Osteoblast (primary cell): ENCODE results near the gene USP51. TPM values are rescaled to one million over a fixed set of nuclear protein-coding genes. Genes with fewer than 3 reads are reported as not detected.
"Not testable (repeated sequence)": the region's sequence is repeated elsewhere in the genome, so short reads cannot be mapped to it uniquely, and the experiment has no call there.

Experiments
- DNase-seq: peaks from one replicate; pipeline ENCODE4 v3.0.0; 2011; ENCODE audit warnings: low spot score, mixed read lengths; ENCODE audit not compliant: insufficient read length; ENCODE audit errors: missing footprints
- H2AFZ ChIP-seq: 2 replicates; pipeline ENCODE4 v1.6.0; 2011; ENCODE audit warnings: mild to moderate bottlenecking, low read length
- H3K27ac ChIP-seq: 2 replicates; pipeline ENCODE4 v1.5.1; 2011; ENCODE audit warnings: mild to moderate bottlenecking, low read depth, low read length, moderate library complexity
- H3K27me3 ChIP-seq: 2 replicates; pipeline ENCODE4 v1.6.0; 2012; ENCODE audit warnings: mild to moderate bottlenecking, control low read depth, inconsistent platforms, low read length, moderate library complexity; ENCODE audit not compliant: insufficient read depth
- H3K36me3 ChIP-seq: 2 replicates; pipeline ENCODE4 v1.5.1; 2011; ENCODE audit warnings: mild to moderate bottlenecking, low read length, control low read depth, moderate library complexity; ENCODE audit not compliant: insufficient read depth
- H3K4me1 ChIP-seq: 2 replicates; pipeline ENCODE4 v1.5.1; 2011; ENCODE audit warnings: mild to moderate bottlenecking, low read length, control low read depth, moderate library complexity; ENCODE audit not compliant: insufficient read depth
- H3K4me2 ChIP-seq: 2 replicates; pipeline ENCODE4 v1.6.0; 2011; ENCODE audit warnings: mild to moderate bottlenecking, low read length; ENCODE audit not compliant: insufficient read depth
- H3K4me3 ChIP-seq: fragments of 200-600 bp; sonication (generic); 3 replicates; pipeline ENCODE4 v1.5.1; 2012; ENCODE audit warnings: mild to moderate bottlenecking, low read length, inconsistent platforms; ENCODE audit not compliant: insufficient read depth
- H3K79me2 ChIP-seq: 2 replicates; pipeline ENCODE4 v1.6.0; 2012; ENCODE audit warnings: mild to moderate bottlenecking, low read length, control low read depth, inconsistent platforms; ENCODE audit not compliant: insufficient read depth
- H3K9me3 ChIP-seq: 2 replicates; pipeline ENCODE4 v1.5.1; 2011; ENCODE audit warnings: low read depth, low read length, control low read depth
- H4K20me1 ChIP-seq: 2 replicates; pipeline ENCODE4 v1.6.0; 2012; ENCODE audit warnings: mild to moderate bottlenecking, low read length, control low read depth; ENCODE audit not compliant: insufficient read depth
- total RNA-seq: library from RNA; depleted of rRNA; stranded (reverse); fragments of >200 nt; gene quantifications from 2 replicates; pipeline ENCODE4 v1.2.3, GENCODE V29; 2012
- TF ChIP-seq, protein P1 (sequence below): IDR thresholded peaks from 2 replicates; pipeline ENCODE4 v1.5.1; 2011; ENCODE audit warnings: mild to moderate bottlenecking, low read depth, low read length, moderate library complexity; ENCODE audit errors: extremely low read depth

Gene USP51
- total RNA-seq, 1 donor, result 4.3 TPM

DNA sequence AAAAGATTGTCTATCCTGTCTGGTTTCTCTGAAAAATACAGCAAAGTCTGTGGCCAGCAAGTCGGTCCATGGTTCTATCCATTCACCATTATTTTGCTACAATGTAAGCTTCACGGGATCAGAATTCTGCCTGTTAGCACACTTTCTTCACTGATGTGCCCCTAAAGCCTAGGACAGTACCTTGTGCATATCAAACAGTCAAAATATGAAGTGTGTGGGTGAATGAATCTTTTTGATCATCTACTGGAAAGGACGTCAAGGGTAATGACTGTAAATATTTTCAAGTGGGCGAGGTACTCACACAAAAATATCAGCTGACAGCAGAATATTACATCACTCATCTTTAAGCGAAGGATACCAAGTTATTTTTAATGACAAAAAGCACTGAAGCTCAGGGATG lies 24.5 kb downstream of the USP51 start:
- not testable (repeated sequence) for H3K4me1 ChIP-seq, H3K27ac ChIP-seq, H3K9me3 ChIP-seq, H4K20me1 ChIP-seq, DNase-seq, H3K4me2 ChIP-seq, H3K27me3 ChIP-seq, H3K79me2 ChIP-seq, H2AFZ ChIP-seq, H3K36me3 ChIP-seq, H3K4me3 ChIP-seq

- not testable (repeated sequence) for H3K4me3 ChIP-seq, H3K27ac ChIP-seq, H2AFZ ChIP-seq, H3K9me3 ChIP-seq, DNase-seq, H3K4me1 ChIP-seq, H3K4me2 ChIP-seq, H3K79me2 ChIP-seq, H4K20me1 ChIP-seq, H3K27me3 ChIP-seq, H3K36me3 ChIP-seq
These were observed 25.6 kb downstream of the USP51 start for GRCh38 chrX:55464050-55464449.

DNA sequence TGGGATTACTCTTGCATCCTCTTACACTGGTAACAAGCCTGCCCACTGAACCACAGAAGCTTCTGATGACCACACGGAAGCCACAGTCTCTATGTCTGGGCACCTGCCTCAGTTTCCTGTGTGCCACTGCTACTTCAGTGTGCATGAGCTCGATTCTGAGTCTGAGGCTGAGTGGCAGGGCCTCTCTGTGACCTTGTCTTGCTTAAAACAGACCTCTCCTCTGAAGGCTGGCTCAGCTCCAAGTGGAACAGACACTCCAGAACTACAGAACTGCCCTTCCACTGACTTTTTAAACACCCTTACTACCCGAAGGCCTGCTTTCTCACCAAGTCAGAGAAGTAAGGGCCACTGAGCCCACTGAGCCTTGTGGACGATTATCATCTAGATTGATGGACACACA lies 29.7 kb downstream of the USP51 start:
- not testable (repeated sequence) for H3K36me3 ChIP-seq, H3K4me3 ChIP-seq, DNase-seq, H2AFZ ChIP-seq, H3K27me3 ChIP-seq, H4K20me1 ChIP-seq, H3K4me2 ChIP-seq, H3K4me1 ChIP-seq, H3K27ac ChIP-seq, H3K79me2 ChIP-seq, H3K9me3 ChIP-seq

DNA sequence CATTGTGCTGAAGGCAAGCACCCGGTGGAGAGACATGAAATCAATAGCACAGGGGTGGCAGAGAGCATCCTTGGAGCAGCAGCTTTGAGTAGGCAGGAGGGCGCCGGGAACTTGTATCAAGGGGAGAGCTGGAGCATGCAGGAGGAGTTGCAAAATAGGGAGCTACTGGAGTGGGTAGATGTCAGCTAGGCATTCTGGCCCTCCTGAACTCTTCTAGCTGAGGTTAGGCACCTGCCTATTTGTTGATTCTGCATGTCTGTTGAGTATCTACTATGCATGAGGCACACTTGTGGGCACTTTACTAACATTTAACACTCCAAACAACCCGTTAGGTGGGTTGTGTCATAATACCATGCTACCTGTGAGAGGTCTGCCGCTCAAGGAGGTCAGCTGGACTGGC lies 30.2 kb downstream of the USP51 start:
- not testable (repeated sequence) for DNase-seq, H3K27me3 ChIP-seq, H3K27ac ChIP-seq, H2AFZ ChIP-seq, H3K9me3 ChIP-seq, H4K20me1 ChIP-seq, H3K4me2 ChIP-seq, H3K79me2 ChIP-seq, H3K4me1 ChIP-seq, H3K4me3 ChIP-seq, H3K36me3 ChIP-seq

DNA sequence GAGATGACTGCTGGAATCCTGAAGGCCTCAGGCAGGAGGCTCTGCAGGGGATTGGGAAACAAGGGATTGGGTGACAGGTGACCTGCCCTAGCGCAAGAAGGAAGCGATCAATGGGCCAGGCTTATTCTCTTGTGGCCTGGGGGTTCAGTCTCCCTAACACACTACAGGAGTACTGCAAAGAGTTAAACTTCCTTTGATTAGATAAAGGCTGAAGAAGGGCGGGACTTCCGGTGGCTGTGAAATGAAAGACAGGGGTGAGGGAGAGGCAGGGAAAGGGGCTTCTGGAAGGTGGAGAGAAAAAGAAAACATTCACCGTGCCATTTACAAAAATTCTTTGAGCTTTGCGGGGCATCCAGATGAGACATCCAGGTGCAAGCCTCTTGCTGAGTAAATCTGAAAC lies 33.9 kb downstream of the USP51 start:
- not testable (repeated sequence) for H2AFZ ChIP-seq, H4K20me1 ChIP-seq, H3K4me3 ChIP-seq, H3K79me2 ChIP-seq, H3K9me3 ChIP-seq, H3K4me1 ChIP-seq, H3K36me3 ChIP-seq, DNase-seq, H3K27me3 ChIP-seq, H3K4me2 ChIP-seq, H3K27ac ChIP-seq

- Histone ChIP-seq H3K4me2 (peak overlapping the region; percentile 79), H4K20me1 (no peaks in the 10 kb centered on the region), H3K79me2 (peaks cover 3% of the 10 kb centered on the region), H3K27ac (peak overlapping the region; percentile 73), H2AFZ (peak overlapping the region; percentile 90), H3K9me3 (no peaks in the 10 kb centered on the region), H3K36me3 (no peaks in the 10 kb centered on the region), H3K4me1 (peaks cover 4% of the 10 kb centered on the region), H3K4me3 (peak overlapping the region; percentile 73), H3K27me3 (no peaks in the 10 kb centered on the region)
- TF ChIP-seq, protein P1, sequence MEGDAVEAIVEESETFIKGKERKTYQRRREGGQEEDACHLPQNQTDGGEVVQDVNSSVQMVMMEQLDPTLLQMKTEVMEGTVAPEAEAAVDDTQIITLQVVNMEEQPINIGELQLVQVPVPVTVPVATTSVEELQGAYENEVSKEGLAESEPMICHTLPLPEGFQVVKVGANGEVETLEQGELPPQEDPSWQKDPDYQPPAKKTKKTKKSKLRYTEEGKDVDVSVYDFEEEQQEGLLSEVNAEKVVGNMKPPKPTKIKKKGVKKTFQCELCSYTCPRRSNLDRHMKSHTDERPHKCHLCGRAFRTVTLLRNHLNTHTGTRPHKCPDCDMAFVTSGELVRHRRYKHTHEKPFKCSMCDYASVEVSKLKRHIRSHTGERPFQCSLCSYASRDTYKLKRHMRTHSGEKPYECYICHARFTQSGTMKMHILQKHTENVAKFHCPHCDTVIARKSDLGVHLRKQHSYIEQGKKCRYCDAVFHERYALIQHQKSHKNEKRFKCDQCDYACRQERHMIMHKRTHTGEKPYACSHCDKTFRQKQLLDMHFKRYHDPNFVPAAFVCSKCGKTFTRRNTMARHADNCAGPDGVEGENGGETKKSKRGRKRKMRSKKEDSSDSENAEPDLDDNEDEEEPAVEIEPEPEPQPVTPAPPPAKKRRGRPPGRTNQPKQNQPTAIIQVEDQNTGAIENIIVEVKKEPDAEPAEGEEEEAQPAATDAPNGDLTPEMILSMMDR, result no peak
- no peak for DNase-seq
These were observed 36.9 kb downstream of the USP51 start for GRCh38 chrX:55452833-55453124.
